SH-SY5Y (cell line): ENCODE results near the gene TEKT3.

Experiments used
- GATA2 ChIP-seq: IDR thresholded peaks from 2 replicates; pipeline ENCODE4 v1.6.1; 2011; ENCODE audit warnings: mild to moderate bottlenecking, low read depth, low read length
- GATA3 ChIP-seq: IDR thresholded peaks from 2 replicates; pipeline ENCODE4 v1.6.1; 2011; ENCODE audit warnings: low read depth, mild to moderate bottlenecking, low read length, moderate library complexity

The TEKT3 gene

DNA sequence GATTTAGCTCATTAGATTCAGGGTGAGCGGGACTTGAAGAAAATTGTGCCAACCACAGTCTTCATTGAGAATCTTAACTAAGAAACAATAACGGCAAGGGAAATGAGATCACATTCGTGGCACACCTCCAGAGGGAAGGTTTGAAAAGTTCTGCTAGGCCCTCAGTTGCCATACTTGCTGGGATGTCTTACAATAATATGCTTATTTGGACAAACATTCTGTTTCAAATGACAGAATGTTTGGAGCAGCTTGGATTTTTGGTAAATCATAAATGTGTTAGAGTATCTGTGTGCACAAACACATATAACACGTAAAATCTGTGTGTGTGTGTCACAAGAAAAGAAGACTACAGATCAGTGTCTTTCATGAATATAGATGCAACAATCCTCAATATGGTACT lies 24.6 kb upstream of the TEKT3 start:
- TF ChIP-seq GATA3 (no peak), GATA2 (no peak)

DNA sequence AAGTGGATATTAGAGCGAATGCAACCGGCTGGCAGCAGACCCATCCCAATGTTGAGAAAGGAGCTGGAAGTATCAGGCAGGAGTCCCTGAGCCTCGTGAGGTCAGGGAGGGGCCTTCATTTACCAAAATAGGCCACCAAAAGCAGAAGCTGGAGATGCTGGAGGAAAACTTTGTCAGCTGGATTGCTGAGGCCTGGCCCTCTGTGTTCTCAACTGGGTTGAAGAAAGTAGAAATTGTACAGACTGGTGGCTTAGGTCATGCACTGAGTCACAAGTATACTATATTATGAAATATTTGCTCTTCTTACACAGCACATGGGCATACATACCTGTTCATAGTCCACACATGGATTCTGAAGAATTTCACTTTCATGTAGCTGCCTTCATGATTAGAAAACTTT lies 23.2 kb upstream of the TEKT3 start:
- TF ChIP-seq GATA2 = no peak
- TF ChIP-seq GATA3 = no peak

DNA sequence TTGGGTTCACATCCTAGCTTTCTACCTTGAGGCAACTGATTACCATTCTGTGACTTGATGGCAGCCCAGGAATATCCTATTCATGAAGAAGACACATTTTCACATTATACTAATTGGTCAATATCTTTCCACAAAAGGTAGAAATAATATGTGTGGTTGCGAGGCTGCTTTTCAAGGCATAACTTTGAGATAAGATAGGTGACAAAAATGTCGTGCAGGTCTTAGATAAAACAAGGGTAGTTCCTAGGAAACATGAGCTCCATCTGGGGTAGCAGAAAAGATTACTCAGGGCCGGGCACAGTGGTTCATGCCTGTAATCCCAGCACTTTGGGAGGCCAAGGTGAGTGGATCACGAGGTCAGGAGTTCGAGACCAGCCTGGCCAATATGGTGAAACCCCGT lies 22.3 kb upstream of the TEKT3 start:
- TF ChIP-seq GATA3 (no peak), GATA2 (no peak)

DNA sequence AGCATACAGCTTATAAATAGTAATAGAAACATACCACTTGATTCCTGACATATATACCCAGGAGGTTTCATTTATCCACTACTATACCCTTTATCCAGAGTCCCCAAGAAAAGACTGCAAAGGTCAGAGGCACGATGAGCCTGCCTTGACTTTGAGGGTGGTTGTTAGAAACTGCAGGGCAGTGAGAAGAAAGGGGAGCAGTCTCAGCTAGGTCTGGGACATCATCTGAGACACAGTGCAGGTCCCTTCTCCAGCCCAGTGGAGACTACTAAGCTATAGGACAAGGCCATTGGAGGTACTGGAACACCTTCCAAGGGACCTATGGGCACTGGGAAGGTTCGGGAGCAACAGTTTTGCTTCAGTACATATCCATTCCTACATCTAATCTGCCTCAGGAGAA lies 20.2 kb upstream of the TEKT3 start:
- TF ChIP-seq GATA3 = no peak
- no peak for TF ChIP-seq GATA2

DNA sequence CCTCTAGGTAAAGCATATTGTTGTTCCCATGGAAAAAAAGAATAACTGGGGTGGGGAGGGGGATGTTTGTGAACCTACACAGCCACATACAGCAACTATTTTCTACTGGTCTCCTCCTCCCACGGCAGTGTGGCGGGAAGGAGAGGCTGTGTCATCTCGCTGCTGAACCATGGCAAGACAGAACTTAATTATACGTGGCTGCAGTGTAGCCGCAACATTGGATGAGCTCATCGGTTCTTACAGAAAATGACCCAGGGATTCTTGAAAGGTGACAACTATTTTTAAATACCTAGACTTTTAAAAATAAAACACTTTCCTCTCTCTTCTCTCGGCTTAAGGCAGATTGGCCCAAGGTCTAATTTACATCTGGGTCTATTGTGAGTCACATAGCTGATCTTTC lies 19.8 kb upstream of the TEKT3 start:
- TF ChIP-seq GATA2 (no peak), GATA3 (no peak)

DNA sequence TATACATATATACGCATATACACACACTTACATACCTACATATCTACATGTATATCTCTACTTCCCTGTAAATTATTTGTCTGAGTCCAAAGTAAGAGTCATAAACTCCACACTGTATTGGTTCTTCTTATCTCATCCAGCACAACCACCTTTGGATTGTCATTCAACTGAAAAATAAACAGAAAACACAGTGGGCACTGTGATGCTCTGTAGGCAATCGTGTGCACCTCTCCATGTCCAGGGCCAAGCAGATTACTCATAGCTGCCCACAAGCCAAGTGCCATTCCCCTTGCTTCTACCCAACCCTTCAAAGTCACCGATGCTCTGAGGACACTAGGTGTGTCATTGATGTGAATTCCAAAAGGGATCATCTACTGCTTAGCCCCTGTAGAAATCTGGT lies 12.9 kb upstream of the TEKT3 start:
- TF ChIP-seq GATA3 (no peak), GATA2 (no peak)

DNA sequence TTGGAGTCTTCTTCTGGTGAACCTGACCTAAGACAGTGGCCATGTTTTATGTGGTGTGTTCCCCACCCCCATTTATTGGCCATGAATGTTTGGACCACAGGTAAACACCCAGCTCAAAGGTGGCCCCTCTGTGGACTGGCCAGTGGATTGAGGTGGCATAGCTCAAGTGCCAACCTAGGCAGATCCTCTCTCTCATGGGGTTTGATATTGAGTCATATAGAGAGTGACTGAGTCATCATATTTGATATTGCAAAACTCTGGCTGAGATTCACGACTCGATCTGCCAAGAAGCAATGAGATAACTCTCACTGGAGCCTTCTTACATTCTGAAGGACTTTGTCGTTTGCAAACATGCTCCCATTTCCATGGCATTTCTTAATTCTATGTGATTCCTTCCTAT lies 10.5 kb upstream of the TEKT3 start:
- no peak for TF ChIP-seq GATA2
- no peak for TF ChIP-seq GATA3

DNA sequence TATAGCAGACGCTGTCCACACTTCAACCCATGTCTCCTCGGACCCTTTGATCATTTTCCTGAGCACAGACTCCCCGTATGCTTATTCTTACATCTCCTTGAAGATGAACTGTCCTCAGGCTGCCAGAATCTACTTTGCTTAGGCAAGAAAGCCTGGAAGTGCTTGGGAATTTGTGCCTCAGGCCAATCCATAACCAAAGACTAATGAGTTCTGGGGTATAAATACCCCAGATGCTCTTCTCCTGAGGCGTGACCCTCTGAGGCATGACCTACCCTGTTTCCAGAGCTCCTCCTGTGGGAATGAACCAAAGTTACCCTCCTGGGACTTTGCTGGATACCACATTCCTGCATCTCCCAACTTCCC lies 10.1 kb upstream of the TEKT3 start:
- TF ChIP-seq GATA2 (no peak), GATA3 (no peak)

DNA sequence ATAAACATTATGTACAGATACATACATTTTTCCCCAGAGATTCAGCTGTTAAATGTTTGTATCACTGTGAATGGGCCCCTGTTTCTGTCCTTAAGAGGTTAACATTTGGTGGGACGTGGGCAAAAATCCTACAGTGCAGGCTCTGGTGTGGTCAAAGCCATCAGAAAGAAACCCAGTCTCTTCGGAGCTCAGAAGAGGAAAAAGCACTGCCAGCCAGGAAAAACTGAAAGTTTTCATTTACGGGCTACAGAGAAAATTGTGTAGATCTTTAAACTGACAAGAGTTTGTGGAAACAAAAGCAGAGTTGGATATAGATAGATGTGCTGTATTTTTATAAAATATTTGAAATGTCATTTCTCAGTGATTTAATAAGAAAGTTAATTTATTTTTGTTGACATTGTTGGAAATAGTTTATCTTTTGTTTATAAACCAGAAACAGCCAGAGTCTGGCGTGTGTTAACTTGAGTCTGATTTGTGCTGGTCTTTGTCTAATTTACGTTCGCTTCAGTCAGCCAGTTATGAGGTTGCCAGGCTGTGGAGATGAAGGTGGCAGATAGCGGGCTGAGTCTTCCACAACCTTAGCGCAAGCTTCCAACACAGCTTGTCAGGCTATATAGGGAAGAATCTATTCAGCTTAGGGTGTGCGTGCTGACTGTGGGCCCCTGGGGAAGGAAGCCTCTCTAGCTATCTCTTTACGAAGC lies 9.5 kb upstream of the TEKT3 start:
- TF ChIP-seq GATA2 (peak; percentile 95), GATA3 (peak; percentile 86)

DNA sequence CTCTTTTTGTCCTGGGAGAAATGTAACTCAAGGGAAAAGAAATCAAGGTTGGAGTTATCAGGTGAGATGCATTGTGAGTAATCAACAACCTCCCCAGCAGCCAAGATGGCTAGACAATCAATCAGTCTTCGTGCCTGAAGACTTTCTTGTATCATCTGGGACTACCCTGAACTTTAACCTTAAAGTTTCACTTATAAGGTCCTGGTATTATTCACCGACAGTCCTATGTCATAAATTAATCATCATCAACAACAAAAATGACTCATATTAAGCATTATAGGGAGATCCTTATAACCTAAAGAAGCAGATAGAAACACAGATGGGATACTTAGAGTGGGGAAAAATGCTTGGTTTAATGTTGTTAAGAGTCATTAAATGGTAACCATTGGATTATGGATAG lies 7.7 kb upstream of the TEKT3 start:
- TF ChIP-seq GATA2 (no peak), GATA3 (no peak)

DNA sequence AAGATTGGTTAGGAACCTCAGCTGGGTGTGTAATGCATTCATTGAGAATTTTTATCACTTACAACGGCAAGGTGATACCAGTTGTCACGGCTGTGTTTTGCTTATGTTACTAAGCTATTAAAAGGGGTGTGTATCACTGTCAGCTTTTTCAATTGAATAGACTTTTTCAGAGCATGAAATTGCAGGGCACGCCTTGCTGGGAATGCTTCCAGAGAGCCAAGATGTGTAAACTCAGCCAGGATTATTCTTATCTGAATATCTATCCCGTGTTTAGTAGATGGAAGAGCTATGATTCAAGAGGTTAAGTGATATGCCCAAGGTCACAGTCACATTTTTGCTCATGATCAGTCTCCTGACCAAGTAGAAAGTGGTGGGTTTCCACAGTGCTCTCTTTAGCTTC lies 6.6 kb upstream of the TEKT3 start:
- TF ChIP-seq GATA2 = no peak
- no peak for TF ChIP-seq GATA3

DNA sequence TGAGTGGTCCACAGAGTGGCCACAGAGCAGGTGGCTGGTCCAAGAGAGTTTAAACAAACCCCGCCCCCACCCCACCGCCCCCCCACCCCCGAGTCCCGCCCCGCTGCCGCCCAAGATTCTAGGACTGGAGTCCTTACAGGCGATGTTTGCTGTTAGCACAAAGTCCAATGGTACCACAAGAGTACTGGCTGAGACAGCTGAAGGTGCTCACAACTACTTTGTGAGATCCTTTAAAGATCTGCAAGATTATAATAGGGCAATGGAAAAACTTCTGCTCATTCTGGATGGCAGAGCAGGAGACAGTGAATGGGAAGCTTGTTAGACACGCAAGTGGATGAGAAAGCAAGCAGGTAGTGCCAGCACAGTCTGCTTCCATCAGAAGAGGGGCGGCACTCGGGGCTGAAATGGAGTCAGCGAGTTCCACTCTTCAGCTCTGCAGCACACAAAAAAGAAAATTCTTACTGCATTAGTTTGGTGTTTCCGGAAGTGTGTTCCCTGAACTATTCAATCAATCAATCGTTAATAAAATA lies 4.7 kb upstream of the TEKT3 start:
- TF ChIP-seq GATA3 (no peak), GATA2 (no peak)

DNA sequence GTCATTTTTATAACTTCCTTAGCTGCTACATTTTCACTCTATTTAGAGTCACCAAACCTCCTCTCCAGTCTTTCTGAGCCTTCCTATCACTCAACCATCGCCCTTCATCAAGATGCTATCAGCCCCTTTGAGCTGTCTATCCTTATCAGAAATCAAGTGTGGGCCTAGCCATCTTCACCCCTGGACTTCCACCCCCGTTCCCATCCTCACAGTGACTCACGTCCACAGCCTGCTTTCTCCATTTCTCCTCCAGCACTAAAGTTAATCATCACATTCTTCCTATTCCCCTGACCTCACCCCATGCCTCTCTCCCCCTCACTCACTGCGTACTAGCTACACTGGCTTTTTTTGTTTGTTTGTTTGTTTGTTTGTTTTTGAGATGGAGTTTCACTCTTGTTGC lies 2.4 kb upstream of the TEKT3 start:
- TF ChIP-seq GATA2 (no peak), GATA3 (no peak)

DNA sequence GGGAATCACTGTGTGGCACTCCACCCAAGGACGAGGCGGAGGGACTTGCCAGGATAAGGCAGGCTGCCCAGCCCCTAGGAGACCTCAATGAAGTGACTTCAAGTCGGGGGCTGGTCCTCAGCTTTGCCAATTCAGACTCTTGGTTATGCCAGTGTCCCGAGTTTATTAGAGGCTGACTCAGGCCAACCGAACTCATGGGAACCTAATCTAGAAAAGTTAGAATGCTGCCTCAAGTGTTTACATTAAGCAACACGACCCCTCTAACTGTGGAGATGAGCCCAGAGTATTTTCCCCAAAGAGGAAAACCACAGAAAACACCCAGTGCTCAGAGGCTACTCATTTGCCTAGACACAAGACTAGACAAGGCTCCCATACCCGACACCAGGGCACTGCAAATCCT lies 1.1 kb upstream of the TEKT3 start:
- TF ChIP-seq GATA2 (no peak), GATA3 (no peak)

DNA sequence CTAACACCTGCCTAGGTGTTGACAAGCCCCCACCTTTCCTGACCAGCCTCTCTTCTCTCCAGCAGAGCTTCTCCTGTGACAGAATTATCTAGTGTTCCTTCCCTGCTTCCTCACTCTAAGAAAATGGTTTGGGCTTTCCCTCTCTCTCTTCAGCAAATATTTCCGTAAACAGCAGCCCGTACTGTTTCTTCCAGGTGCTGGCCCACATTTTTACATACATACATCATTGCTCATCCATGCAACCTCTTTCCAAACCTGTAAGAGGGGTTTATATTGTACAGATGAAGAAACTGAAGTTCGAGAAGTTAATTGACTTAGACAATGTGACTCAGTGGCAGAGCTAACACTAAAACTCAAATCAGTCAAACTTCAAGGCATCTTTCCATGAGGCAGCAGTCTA lies 569 bp upstream of the TEKT3 start:
- TF ChIP-seq GATA2 = no peak

DNA sequence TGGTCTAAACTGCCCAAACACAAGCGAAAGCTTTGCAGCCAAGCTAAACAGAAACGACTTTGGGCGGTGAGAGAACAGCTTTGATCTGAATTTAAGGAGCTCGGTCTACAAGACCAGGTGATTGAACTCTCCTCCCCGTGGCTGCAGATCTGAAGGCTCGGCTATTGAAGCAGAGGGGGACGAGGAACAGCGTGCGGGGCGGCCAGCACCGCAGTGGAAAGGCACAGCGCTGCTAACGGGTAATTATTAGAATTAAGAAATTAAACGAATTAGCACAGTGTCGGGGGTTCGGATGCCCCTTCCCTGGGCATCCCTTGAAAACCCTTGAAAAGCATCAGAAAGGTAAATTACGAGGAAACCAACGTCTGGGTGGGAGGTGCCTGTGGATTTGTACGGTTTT lies 431 bp downstream of the TEKT3 start:
- TF ChIP-seq GATA2 = no peak
- no peak for TF ChIP-seq GATA3

DNA sequence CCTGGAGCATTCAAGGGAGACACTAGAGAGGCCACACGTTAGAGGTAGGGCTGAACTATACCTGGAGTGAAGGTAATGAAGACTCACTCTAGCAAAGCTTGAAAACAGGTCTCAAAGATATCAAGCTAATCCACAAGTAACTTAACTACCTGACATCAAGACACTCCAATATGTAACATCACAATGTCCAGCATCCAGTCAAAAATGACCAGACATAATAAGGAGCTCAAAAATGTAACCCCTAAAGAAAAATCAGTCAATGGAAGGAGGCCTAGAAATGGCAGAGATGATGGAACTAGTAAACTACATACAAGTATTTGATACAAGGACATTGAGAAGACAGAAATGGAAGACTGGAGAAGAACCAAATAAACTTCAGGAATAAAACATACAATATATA lies 6.0 kb downstream of the TEKT3 start:
- TF ChIP-seq GATA3 (no peak), GATA2 (no peak)

DNA sequence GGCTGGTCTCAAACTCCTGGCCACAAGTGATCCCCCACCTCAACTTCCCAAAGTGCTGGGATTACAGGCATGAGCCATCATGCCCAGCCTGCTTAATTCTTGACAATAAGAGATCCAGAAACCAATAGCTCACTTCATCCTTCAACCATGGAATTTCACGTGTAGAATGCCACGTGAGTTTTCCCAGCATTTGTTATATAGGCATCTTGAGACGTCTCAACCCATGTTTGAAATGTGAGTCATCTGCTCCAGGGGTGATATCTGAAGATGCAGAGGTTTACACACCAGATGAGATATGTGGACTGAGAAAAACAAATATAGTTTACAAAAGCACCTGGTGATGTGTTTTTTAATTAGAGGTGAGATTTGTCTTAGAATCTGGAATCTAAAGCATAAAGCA lies 7.1 kb downstream of the TEKT3 start:
- no peak for TF ChIP-seq GATA2
- no peak for TF ChIP-seq GATA3

DNA sequence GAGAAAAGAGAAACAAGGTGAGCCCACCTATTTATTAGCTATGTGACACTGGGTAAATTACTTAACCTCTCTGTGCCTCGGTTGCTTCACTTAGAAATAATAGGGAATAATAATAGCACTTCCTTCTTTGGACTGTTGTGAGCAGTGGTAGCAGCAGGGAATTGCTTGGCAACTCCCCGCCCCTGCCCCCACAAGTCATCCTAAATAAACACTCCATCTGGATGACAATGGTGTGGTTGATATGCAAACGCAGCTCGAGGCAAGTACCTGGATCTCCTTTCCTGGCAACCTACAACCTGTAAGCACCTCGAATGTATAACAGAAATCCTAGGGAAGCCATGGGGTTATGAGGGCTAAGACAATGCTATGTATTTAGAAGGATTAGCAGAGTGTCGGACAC lies 9.1 kb downstream of the TEKT3 start:
- no peak for TF ChIP-seq GATA2
- TF ChIP-seq GATA3 = no peak
